NCI-H446 (cell line): Measurements from ENCODE around the gene NDUFV2.
A peak's percentile ranks its signal among the peaks of the same experiment; 100 is the strongest.
"Not testable (repeated sequence)": the region's sequence is repeated elsewhere in the genome, so short reads cannot be mapped to it uniquely, and the experiment has no call there.

Source experiments
- DNase-seq, 2 experiments: peaks; one replicate each; lab custom pipeline; 2025; lab: John Stamatoyannopoulos, UW

Gene NDUFV2

GRCh38 chr18:9102508-9103375, at the start of gene NDUFV2:
Gene NDUFV2, plus strand, starts transcription at chr18:9102699. Its CDS starts 45 bp downstream, at chr18:9102744.
- DNase-seq = peak; percentile 91 to 97

GRCh38 chr18:9053814-9054213, 48.7 kb upstream of the NDUFV2 start:
- no peak for DNase-seq

GRCh38 chr18:9055185-9055584, 47.3 kb upstream of the NDUFV2 start:
- peak in 1 of 2 experiments; percentile 33 for DNase-seq

GRCh38 chr18:9055626-9056025, 46.9 kb upstream of the NDUFV2 start:
- no peak for DNase-seq

DNA sequence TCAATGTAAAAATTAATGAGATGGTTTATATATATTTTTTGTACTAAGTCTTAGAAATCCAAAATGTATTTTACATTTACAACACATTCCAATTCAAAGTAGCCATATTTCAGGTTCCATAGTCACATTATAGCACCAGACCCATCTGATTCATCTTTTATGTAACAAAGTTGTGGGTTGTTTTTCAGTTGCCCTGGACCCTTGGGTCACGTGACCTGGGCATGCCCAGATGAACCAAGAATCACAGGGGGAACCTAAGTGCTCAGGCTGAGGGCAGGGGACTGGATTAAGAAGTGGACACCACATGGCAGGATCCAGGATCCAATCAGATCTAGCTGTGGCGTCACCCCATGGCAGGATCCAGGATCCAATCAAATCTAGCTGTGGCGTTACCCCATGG, 44.9 kb upstream of the NDUFV2 start:
- no peak for DNase-seq

- no peak for DNase-seq
Observed at GRCh38 chr18:9058406-9058805, 44.1 kb upstream of the NDUFV2 start.

GRCh38 chr18:9062418-9062751, 40.1 kb upstream of the NDUFV2 start:
- no peak for DNase-seq

GRCh38 chr18:9065864-9066263, 36.6 kb upstream of the NDUFV2 start:
- no peak for DNase-seq

GRCh38 chr18:9066358-9066757, 36.1 kb upstream of the NDUFV2 start:
- DNase-seq = no peak

DNA sequence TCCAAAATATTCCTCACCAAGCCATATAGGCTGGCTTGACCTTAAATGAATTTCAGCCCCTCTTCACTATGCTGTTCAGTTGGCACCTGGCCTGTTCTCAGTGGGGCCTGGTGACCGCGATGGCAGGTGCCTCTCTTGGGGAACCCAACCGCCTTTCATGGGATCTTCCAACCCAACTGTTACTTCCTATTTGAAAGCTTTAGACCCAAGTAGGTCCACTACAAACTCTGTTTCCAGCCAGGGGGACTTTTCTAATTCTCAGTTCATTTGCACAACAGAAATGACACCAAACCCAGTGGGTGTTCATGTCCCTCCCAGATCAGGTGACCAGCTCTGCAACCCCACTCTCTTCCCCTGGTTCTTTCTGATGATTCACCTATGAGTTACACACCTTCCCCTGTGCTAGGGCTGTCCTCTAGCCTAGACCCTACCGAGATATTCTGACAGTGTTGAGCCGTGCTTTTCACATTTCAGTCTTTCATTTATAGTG, 35.6 kb upstream of the NDUFV2 start:
- no peak for DNase-seq

GRCh38 chr18:9067823-9068222, 34.7 kb upstream of the NDUFV2 start:
- DNase-seq = no peak

GRCh38 chr18:9068346-9068745, 34.2 kb upstream of the NDUFV2 start:
- DNase-seq = no peak

GRCh38 chr18:9069601-9070000, 32.9 kb upstream of the NDUFV2 start:
- DNase-seq = no peak

DNA sequence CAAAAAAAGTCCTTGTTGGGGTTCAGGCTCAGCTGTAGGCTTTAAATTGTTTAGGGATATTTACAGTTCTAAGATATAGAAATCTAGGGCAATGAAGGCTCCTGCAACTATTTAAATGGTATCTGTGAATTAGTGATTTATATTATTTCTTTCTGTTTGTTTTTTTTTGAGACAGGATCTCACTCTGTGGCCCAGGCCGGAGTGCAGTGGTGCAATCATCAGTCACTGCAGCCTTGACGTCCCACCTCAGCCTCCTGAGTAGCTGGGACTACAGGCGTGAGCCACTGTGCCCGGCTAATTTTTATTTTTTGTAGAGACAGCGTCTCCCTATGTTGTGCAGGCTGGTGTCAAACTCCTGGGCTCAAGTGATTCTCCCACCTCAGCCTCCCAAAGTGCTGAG, 32.3 kb upstream of the NDUFV2 start:
- no peak for DNase-seq

GRCh38 chr18:9079818-9080528, 22.5 kb upstream of the NDUFV2 start:
- DNase-seq = no peak

DNA sequence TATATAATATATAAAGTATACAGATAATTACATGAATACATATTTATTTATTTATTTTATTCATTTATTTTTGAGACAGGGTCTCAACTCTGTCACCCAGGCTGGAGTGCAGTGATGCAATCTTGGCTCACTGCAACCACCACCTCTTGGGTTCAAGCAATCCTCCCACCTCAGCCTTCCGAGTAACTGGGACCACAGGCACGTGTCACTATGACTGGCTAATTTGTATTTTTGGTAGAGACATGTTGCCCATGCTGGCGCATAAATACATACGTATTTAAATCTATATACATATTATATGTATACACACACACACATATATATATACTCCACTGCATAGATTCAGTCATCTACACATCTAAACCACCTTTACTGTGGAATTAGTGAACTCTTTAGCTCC, 20.6 kb upstream of the NDUFV2 start:
- no peak for DNase-seq

DNA sequence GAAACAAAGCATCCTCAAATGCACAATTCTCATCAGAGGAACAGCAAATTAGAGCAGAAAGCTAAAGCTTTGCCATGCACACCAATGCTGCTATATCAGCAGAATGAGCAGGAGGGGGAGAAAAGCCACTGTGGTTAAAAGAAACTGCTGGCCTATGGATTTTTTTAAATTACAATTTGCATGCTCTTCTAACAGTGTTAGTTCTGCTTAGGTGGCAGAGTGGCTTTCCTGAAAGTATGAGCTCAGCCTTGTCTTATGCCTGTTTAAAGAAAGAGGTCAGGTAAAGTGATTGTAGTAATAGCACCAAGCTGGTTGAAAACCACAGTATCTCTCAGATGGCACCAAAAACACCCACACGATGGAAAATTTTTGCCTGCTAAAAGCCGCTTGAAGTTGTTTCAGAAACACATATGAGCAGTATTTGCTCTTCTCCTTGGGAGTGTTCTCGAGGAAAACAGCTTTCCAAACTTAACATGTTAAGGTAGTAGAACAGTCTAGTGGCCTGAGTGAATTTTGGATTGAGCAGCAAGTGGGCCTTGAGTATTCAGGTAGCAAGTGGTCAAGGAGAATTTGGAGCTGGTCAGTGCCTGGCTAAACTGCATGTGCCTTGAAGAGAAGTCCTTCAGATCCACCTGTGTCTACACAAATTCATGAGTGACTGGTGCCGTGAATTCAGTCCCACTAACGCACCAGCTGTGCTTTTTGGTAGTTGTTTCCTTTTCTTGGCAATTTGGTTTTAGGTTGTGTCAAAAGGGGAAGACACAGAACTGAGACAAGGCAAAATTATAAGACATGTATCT, 19.6 kb upstream of the NDUFV2 start:
- no peak for DNase-seq

- no peak for DNase-seq
Observed at GRCh38 chr18:9086015-9086414, 16.5 kb upstream of the NDUFV2 start.

DNA sequence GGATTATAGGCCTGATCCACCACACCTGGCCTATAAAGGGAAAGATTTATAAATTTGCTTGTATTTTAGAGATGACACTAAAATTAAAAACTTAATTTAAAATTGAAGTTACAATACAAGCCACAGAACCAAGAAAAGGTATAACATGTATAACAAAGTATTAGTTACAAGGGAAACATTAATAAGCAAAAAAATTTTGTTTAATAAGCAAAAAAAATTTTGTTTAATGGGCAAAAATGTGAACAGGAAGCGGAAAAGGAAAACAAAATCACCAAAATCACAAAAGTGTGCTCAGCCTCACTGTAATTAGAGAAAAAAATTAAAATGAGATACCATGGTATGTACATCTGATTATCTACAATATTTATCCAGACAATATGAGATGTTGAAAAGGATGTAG, 15.9 kb upstream of the NDUFV2 start:
- no peak for DNase-seq

GRCh38 chr18:9087144-9087543, 15.4 kb upstream of the NDUFV2 start:
- no peak for DNase-seq

DNA sequence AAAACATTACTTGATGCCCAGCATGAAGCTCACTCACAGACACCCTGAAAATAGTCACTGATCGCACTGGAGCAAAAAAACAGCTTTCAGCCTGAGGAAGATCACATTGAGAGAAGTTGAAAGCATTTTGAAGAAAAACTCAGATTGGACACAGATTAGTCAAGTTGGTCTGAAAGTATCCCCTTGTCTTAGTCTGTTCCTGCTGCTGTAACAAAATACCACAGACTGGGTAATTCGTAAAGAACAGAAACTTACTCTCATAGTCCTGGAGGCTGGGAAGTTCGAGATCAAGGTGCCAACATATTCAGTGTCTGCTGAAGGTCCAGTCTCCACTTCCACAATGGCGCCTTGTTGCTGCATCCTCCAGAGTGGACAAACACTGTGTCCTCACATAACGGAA, 14.2 kb upstream of the NDUFV2 start:
- no peak for DNase-seq

DNA sequence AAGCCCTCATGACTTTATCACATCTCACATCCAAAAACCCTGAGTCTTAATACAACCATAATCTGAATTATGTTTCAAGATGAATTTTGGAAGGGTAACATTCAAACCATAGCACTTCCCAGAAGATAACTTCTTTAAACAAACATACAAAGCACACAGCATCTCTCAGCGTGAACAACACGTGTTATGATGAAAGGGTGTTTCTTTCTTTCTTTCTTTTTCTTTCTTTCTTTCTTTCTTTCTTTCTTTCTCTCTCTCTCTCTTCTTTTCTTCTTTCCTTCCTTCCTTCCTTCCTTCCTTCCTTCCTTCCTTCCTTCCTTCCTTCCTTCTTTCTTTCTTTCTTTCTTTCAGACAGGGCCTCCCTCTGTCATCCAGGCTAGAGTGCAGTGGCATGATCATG, 13.8 kb upstream of the NDUFV2 start:
- not testable (repeated sequence) for DNase-seq

GRCh38 chr18:9090578-9090977, 11.9 kb upstream of the NDUFV2 start:
- DNase-seq = no peak
